Ammon's horn (tissue), 1 donor: ENCODE data around the gene JARID2.

Experiments
- DNase-seq: peaks from one replicate; pipeline ENCODE4 v3.0.0-alpha.2; 2016; ENCODE audit warnings: low spot score

Gene JARID2

GRCh38 chr6:15442467-15442866 lies 196.6 kb downstream of the JARID2 start:
- DNase-seq = no peak

- no peak for DNase-seq
Observed at GRCh38 chr6:15443119-15443830, 197.4 kb downstream of the JARID2 start.

- DNase-seq = peak; percentile 59
Observed at GRCh38 chr6:15444081-15444731, 198.3 kb downstream of the JARID2 start.

- DNase-seq = no peak
Observed at GRCh38 chr6:15444881-15445280, 199.0 kb downstream of the JARID2 start.

GRCh38 chr6:15447546-15448267 lies 201.8 kb downstream of the JARID2 start:
- no peak for DNase-seq

GRCh38 chr6:15449011-15449410 lies 203.1 kb downstream of the JARID2 start:
- no peak for DNase-seq

- DNase-seq = no peak
Observed at GRCh38 chr6:15451738-15452137, 205.9 kb downstream of the JARID2 start.

- DNase-seq = no peak
Observed at GRCh38 chr6:15452182-15452941, 206.5 kb downstream of the JARID2 start.

GRCh38 chr6:15453186-15453585 lies 207.3 kb downstream of the JARID2 start:
- DNase-seq = no peak

- DNase-seq = peak; percentile 53
Observed at GRCh38 chr6:15453622-15454021, 207.8 kb downstream of the JARID2 start.

- DNase-seq = no peak
Observed at GRCh38 chr6:15456422-15456821, 210.6 kb downstream of the JARID2 start.

GRCh38 chr6:15457121-15457650 lies 211.3 kb downstream of the JARID2 start:
- DNase-seq = no peak

GRCh38 chr6:15458021-15458459 lies 212.2 kb downstream of the JARID2 start:
- no peak for DNase-seq

- DNase-seq = no peak
Observed at GRCh38 chr6:15460110-15460727, 214.3 kb downstream of the JARID2 start.

GRCh38 chr6:15461127-15461944 lies 215.5 kb downstream of the JARID2 start:
- DNase-seq = no peak

GRCh38 chr6:15462256-15462655 lies 216.4 kb downstream of the JARID2 start:
- no peak for DNase-seq

- DNase-seq = no peak
Observed at GRCh38 chr6:15462717-15463525, 217.1 kb downstream of the JARID2 start.

- no peak for DNase-seq
Observed at GRCh38 chr6:15464211-15464725, 218.4 kb downstream of the JARID2 start.

GRCh38 chr6:15465212-15465611 lies 219.3 kb downstream of the JARID2 start:
- DNase-seq = no peak

GRCh38 chr6:15470746-15471145 lies 224.9 kb downstream of the JARID2 start:
- DNase-seq = no peak
